HG03342 (cell line): Measurements from ENCODE around the gene GAS7.
A peak's percentile ranks its signal among the peaks of the same experiment; 100 is the strongest.

Experiments
- ATAC-seq: cut with Tn5 transposase; IDR thresholded peaks from one replicate; pipeline ENCODE4 v1.9.1; 2021; ENCODE audit warnings: mild to moderate bottlenecking, moderate library complexity; ENCODE audit not compliant: unreplicated experiment

Gene GAS7

DNA sequence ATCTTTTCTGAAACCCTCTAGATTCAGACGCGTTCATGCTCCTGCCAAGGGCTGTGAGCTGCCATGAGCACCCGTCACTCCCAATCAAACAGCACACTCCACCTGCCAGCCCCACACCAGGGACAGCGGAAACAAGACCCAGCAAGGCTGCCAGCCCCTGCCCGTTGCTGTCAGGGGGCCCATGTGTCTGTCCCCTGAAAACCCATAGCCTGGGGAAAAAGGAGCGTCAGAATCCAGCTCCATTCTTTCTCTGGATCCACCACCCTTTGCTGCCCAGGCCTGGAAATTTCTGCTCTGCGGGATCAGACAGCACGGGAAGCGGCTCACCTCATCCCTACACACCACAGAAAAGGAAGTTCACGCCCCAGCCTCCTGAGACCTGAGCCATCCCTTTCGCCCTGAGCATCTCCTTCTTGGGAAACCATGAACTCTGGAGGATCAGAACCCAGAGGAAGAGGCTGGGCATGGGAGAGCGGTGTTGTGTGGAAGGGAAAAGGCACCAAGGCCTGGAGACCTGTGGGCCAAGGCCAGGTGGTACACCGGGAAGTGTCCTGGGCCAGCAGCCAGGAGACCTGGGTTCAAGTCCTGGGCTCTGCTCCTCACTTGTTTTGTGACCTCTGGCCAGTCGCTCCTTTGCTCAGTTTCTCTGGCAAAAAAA lies 241.8 kb downstream of the GAS7 start:
- ATAC-seq = no peak

DNA sequence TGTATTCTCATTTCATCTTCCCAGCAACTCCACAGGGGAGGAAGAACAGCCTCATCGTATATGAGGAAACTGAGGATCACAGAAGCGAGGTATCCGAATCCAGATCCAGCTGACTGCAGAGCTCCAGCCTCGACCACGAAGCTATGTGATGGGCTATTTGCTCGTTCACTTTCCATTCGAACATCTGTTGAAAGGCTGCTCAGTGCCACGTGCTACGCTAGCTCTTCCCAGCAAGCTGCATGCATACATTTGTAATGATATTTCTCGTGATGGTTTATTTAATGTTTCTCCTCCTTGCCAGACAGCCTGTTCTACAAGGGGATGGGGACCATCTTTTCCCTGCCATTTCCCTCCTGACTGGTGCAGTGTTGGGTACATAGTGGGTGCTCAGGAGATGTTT lies 244.9 kb downstream of the GAS7 start:
- no peak for ATAC-seq

DNA sequence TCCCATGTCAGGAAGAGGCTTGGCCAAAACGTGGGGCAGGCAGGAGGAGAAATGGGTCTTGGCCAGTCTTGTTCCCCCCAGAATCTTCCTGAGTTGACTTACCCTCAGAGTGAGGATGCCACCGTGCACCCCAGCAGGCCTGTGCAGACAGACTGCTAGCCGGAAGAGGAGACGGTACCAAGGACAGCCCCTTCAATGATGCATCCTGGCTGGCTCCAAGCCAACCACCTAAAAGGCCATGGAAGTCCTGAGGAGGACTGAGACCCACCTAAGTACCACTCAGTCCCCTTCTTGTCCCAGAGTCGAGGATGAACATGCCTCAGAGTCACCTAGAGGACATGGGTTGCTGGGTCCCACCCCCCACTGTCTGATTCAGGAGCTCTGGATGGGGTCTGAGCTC lies 246.6 kb downstream of the GAS7 start:
- no peak for ATAC-seq

DNA sequence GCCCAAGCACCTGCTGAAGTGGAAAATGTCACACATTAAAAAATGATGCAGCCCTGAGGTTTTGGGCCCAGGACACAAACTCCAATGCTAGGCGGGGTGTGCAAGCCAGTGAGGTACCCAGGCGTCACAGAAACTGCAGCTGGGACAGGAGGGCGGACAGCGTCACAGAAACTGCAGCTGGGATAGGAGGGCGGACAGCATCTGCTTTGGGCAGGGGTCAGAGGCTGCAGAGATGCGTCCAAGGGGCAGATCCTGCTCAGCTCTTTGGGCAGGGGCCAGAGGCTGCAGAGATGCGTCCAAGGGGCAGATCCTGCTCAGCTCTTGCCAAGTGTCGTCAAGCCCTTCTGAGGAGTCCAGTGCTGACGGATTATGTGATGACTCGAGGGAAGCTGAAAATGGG lies 249.5 kb downstream of the GAS7 start:
- ATAC-seq = no peak

DNA sequence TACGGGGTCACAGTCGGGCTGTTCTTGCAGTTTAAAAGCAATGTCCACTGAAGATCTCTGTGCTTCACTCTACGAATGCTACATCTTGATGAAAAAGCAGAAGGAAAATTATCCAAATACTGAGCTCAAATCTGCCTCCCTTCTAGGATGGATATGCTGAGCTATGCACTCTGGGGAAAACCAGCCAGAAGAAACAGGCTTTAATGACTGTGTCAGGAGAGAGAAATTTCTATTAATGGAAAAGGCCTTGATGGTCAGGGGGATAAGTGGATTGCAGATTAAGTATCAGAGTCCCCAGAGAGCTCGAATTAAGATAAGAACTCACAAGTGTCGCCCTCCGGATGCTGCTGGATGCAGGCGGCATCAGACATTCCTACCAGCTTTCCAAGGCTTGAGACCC lies 253.7 kb downstream of the GAS7 start:
- no peak for ATAC-seq

DNA sequence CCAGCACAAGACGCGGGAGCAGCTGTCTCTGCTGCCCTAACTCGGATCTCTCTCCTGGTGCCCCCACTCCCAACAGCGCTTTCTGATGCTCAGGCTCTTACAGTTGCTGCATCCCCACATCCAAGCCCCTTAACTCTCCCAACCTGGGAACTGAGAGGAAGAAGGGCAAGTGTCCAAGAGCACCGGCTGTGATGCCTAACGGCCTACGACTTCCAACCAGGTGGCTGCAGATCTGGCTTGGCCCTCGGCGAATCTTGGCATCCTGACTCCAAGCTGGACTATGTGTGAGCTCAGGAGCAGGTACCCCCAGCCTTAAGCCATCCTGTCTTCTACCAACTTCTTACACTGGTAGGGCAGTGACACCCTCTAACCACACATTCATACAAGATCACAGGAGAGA lies 255.1 kb downstream of the GAS7 start:
- ATAC-seq = no peak

DNA sequence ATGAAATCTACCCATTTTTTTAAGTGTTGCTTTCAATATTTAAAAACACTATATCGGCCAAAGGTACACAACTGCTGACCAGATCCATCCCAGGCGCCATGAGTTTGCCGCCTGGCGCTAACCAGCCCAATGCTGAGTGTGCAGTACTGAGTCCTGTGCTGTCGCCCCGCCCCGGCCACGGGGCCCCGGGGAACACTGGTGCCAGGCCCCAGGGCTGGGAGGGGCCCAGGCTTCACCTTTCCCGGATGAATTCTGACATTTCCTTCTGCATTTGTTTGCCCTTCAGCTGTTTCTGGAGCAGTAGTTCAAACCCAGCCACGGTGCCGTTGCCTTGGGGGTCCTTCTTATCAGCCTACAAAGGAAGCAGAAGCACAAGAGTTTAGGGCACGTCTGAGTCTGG lies 255.5 kb downstream of the GAS7 start:
- ATAC-seq = no peak

DNA sequence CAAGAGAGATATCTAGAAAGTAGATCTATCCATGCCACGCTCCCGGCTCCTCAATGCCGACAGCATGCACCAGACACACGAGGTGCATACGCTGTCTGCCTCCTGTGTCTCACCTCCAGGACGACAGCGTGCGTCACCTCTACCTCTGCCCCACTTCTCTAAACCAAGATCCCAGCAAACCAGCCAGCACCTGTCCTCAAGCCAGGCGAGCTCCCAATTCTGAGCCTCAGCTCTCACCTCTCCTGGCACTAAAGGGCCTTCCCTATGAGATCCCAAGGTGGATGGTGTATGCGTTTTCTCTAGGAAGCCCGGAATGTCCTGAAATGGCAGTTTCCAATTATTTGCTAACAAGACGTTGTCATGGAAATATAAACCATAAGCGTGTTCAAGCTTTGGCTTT lies 257.1 kb downstream of the GAS7 start:
- no peak for ATAC-seq

DNA sequence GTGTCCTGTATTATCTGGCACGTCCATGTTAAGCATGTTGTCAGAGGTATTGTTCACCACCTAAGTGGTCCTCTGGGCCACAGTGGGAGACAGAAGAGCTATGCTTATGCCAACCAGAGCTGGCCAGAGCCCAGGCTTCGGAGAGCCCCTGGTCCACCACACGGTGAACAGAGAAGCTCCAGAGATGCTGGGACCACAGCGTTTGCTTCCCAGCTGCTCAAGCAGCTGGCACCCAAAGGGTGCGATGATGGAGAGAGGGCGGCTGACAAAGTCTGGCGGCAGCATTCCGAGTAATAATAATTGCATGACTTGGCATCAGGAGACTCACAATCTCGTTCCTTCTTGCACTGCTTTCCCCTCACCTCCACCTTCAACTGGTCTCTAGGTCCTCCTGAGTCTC lies 257.6 kb downstream of the GAS7 start:
- ATAC-seq = no peak

DNA sequence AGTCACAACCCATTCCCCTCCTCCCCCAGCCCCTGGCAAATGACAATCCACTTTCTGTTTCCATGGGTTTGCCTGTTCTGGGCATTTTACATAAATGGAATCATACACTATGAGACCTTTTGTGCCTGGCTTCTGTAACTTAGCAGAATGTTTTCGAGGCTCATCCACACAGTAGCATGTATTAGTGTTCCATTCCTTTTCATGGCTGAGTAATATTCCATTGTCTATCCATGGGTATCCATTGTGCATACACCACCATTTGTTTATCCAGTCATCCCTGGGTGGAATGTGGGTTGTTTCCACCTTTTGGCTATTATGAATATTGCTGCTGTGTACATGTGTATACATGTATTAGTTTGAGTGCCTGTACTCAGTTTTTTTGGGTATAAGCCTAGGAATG lies 259.6 kb downstream of the GAS7 start:
- ATAC-seq = no peak

DNA sequence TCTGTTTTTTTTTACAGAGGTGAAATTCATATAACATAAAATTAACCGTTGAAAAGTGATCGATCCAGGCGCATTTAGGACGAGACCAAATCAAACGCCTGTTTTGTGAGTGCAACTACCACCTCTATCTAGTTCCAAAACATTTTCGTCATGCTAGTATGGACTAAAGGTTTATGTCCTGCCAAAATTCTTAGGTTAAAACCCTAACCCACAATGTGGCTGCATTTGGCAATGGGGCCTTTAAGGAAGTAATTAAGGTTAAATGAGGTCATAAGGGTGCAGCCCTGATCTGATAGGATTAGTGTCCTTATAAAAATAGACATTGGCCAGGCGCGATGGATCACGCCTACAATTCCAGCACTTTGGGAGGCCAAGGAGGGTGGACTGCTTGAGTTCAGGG lies 260.5 kb downstream of the GAS7 start:
- no peak for ATAC-seq

DNA sequence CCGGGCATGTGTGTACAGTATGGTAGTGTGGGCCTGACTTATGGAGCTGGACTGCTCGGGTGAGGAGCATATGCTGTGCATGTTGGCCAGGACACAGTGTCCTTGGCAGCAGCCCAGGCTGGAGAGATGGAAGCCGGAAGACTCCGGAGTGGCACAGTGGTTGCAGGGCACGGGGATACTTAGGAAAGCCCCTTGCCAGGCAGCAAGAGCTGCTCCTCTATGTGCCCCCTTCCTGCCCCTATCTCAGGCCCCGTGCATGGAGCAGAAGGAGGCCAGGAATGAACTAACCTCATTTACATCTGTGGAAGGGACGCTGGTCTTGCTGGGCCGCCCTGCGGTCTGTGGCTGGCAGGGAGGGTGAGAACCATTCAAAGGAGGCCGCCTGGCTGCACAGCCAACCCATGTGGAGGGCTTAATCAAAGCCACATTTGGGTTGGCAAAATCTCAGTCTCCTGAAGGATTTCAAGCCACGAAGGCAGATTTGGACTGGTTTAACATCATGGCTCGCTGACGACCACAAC lies 261.1 kb downstream of the GAS7 start:
- ATAC-seq = no peak

DNA sequence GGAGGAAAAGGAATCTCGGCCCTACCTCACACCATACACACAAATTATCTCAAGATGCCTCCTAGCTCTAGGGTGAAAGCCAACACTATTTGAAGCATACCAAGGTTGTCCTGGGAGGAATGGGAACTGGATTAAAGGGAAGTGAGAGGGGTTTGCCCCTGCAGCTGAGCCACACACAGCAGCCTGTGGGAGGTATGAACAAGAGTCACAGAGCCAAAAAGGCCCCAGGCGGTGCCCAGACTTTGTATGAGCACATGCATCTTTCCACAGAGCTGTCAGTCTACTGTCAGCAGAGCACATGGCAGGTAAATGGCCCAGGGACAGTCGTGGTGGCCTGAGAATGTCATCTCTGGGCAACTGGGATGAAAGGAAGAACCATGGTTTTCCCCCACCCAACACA lies 262.3 kb downstream of the GAS7 start:
- no peak for ATAC-seq

DNA sequence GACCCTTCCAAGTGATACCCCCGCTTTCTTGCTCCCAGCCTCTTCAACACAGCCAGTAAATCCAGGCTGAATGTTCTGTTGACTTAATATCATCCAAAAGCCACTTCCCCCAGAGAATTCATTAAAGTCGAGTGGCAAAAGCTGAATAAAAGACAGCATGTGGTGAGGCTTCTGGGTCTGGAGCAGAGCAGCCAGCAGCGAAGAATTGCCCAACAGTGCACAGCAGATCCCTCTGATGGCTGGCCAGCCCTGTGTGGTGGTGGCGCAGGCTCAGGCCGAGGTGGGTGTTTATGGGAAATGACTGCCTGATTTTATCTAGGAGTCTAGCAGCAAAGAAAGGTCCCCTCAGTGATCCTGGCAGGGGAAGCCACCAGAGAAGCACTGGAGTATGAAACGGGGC lies 263.0 kb downstream of the GAS7 start:
- no peak for ATAC-seq

DNA sequence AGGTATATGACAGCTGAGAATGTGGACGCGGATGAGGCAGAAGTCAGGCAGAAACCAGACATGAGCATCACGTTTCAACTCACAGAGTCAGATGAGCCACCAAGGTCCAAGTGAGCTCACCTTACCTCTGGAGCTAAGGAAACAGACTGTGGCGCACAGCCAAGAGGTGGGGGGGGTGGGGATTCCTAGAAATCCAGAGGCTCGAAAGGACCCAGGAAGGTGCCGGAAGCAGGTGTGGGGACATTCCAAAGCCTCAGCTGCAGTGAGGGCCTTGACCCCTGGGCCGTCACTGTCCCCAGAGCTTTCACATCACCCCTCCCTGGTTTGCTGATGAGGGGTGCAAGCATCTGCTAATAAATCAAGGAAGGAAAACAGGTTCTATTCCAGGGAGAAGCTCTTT lies 264.1 kb downstream of the GAS7 start:
- no peak for ATAC-seq

DNA sequence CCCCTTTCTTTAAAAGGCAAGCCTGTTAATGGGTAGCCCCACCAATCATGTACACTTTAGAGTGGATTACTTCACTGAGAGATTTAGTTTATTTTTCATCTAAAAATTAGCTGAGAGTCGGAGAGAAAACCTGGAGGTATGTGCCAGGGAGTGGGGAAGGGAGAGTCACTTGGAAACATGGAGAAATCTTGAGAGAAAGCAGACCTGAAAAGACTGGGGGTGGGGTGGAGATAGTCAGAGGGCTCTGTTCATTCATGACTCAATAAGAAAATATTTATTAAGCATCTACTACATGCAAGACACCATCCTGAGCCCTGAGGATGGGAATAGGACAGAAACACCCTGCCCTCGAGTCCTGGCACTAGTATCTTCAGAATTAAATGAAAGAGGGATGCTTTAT lies 265.9 kb downstream of the GAS7 start:
- no peak for ATAC-seq

DNA sequence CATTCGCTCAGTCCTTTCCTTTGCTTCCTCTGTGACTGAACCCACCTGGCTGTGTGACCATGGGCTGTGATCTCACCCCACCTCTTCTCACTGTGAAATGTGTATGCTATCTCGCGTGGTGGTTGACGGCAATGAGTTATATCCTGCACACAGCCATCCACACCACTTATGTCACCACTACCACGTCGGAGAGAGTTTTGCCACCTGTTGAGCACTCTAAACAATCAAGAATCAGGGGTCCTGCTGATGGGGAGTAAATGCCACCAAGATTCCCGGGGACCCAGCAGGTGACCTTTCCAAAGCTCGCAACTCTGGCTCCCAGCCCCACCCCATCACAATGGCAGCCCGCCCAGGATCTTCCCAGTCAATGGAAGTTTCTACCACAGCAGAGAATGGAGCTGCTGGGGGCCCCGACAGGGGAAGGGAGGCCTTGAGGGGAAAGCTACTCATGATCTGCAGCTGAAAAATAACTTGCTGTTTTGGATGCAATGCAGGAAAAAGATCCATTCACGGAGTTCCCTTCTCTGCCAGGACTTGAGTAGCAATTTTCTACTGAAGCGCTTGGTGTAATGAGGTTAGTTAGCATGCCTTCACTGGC lies 267.2 kb downstream of the GAS7 start:
- no peak for ATAC-seq

DNA sequence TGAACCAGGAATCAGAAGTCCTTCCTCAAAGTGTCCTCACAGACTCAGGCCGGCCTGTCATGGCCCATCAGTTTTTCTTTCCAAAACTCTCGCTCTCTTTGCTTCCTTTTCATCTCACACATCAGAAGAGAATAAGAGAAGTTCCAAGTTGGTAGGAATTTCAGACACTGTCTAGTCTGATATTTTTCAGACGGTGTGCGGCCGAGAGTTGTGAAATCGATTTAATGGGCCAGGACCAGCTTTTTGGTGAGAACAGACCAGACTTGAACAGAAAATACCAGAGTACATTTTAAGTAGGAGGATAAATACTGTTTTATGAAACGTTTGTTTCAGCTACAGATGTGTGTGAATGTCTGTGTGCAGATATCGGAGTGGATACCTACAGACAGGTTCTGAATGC lies 268.5 kb downstream of the GAS7 start:
- no peak for ATAC-seq

DNA sequence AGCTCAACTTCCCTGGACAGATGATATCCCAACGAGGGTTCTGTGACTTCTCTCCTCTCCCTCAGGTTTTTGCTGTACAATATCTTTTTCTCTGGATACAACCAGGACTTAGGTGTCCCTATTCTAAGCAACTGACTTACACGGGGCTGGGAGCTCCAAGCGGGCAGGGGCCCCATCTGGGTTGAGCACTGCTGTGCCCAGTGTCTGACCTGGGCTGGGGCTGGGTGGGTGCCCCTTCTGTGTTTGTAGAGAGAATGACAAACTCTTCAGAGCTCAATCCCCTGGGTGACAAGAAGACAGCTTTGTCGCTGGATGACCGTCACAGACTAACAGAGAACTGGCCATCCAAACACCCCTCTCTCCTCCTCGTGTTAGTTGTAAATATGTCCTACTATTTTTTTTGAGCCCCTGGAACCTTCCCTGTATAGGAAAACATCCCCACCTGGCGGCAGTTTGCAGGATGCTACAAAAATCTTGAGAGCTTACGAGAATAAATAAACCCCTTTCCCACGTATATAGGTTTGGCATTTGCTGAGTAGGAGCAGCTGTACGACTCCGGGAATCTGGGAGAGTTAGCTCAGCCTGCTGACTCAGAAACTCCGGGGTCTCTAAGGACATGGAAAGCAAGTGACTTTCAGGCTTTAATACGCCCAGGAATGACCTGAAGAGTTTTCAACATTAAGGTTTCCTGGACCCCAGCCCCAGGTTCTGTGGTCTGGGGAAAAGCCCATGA lies 269.6 kb downstream of the GAS7 start:
- no peak for ATAC-seq

DNA sequence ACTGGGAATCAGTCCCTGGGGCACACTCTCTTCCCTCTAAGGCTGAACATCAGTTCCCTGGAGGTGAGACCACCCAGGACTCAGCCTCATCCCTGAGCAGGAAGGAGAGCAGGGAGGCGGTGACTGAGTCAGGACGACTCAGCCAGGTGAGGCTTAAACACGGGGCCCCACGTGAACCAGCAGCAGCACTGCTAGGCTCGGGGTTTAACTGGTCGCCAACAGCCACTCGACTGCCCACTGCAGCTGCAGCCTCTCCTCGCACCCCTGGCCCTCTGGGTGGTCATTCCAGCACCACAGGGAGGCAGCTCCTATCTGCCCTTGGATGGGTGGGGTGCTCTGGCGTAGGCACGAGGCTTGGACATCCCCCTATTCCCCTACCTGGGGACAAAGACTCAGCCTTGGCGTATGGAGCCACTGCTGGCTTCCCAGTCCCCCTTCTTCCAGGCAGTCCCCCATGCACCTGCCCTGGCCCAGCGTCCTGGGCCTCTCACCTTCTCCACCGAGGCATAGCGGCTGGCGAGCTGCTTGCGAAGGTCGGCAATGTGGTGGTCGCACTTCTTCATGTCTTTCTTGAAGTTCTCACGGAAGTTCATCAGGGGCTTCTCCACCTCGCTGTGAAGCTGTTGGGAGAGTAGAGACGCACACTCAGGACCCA lies 272.1 kb downstream of the GAS7 start:
- no peak for ATAC-seq

DNA sequence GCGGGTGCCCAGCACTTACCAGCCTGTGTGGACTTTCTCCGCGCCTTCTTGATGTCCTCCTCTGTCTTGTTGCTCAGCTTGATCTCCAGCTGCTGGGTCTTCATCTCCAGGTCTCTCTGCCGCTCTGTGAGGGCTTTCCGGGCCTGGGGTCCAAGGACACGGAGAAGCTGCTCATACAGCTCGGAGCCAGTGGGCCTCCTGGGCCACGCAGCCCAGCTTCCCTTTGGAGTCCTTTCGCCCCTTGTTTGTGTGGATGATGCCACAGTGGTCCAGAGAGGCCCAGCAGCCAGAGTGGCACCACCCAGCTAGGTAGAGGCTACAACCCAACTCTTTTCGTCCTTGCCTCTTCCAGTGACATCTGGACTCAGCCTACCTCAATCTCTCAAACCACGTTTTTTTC lies 272.9 kb downstream of the GAS7 start:
- ATAC-seq = no peak

DNA sequence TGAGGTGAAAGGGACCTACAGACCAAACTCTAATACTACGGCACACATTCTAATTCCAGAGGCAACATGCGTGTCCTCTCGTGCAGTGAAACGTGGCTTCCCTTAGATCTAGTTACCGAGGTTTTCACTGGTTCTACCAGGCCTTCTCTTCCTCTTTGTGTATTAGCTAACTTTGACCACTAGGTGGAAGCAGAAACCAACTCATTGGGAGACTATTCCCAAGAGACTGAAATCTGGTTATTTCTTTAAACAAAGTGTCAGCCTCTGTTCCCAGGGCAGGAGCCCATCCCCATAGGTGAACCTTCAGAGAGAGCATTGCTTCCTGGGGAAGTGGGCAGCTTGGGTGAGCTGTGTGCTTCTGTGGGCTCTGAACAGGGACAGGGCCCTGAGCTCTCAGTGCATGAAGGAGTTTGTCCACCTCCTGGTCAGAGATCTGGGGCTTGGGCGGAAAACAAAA lies 273.6 kb downstream of the GAS7 start:
- peak; percentile 73 for ATAC-seq
